ENCODE measurements around the gene SLC38A2.

SLC38A2 gene

DNA sequence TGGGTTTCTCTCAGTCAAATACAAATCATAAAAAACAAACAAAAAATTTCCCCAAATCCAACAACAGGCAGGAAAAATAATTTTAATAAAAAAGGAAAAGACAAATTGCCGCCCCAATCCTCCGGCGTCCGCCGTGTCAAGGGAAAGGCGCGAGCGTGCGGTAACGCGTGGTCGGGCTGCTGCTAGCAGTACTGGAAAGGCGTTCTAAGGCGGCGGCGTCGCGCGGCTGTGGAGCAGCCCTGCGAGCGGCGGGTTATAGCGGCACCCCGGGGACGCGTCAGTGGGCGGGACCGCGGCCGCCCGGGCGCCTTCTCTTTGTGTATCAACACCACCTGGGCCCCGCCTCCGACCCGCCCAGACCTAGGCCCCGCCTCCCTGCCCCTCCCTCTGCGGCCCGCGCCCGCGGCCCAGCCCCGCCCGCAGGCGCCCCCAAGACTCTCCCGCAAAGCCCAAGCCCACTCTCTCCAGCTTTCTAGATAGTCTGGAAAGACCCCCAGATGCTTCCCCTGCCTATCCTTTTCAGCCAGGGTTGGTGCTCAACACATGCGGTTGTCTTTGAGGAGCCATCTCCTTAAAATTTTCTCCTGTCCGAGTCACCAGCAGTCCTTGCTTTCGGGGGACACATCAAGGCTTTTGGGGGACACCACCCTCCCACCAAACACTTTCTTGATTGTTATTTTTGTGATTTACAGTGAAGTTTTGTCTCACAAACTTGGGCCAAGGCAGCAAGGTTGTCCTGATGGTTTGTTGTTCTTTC, at the start of gene SLC38A2:
TSS of gene SLC38A2 (minus strand) at position 230 of the 757 bp plus-strand sequence. CDS start 1,480 bp downstream, outside the sequence.
- no peaks in the 10 kb centered on the region for H3K9me3 ChIP-seq (ENCODE audit: control insufficient read depth, low read length)
- peak within 1 kb of the TSS; percentile 92 for H3K4me3 ChIP-seq (ENCODE audit: low read length)
- peak within 1 kb of the TSS; percentile 95 for H3K9ac ChIP-seq (ENCODE audit: low read length)
- no peaks in the 10 kb centered on the region for H3K27me3 ChIP-seq (ENCODE audit: control insufficient read depth, insufficient read depth, low read length)
- H3K36me3 ChIP-seq (ENCODE audit: control insufficient read depth, insufficient read depth, low read length): peaks cover 3% of the 10 kb centered on the region
- peaks cover 17% of the 10 kb centered on the region for H3K4me1 ChIP-seq (ENCODE audit: control insufficient read depth, insufficient read depth, low read length)

GRCh38 chr12:46419675-46420074, 47.1 kb upstream of the SLC38A2 start:
- Histone ChIP-seq H3K27me3 (ENCODE audit: control insufficient read depth, insufficient read depth, low read length) (no peaks in the 10 kb centered on the region), H3K9ac (ENCODE audit: low read length) (no peak overlapping the region), H3K4me1 (ENCODE audit: control insufficient read depth, insufficient read depth, low read length) (no peaks in the 10 kb centered on the region), H3K4me3 (ENCODE audit: low read length) (no peak overlapping the region), H3K9me3 (ENCODE audit: control insufficient read depth, low read length) (no peaks in the 10 kb centered on the region), H3K36me3 (ENCODE audit: control insufficient read depth, insufficient read depth, low read length) (no peaks in the 10 kb centered on the region)

DNA sequence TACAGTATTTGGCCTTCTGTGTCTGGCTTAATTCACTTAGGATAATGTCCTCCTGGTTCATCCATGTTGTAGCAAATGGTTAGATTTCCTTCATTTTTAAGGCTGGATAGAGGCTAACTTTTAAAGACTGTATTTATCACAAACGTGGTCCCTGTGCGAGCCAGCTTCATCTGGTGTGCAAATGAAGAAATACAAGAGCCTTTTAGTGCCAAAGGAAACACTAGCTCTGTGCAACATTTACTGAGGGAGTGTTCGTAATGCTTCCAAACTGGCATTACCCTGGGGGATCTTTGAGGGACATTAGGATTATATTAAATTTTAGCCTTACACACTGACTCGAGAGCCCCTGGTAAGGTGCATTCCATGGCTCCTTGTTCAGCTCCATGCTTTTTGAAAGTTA, 43.0 kb upstream of the SLC38A2 start:
- Histone ChIP-seq H3K4me3 (ENCODE audit: low read length) (no peak overlapping the region), H3K4me1 (ENCODE audit: control insufficient read depth, insufficient read depth, low read length) (no peaks in the 10 kb centered on the region), H3K9me3 (ENCODE audit: control insufficient read depth, low read length) (no peaks in the 10 kb centered on the region), H3K9ac (ENCODE audit: low read length) (no peak overlapping the region), H3K36me3 (ENCODE audit: control insufficient read depth, insufficient read depth, low read length) (no peaks in the 10 kb centered on the region), H3K27me3 (ENCODE audit: control insufficient read depth, insufficient read depth, low read length) (no peaks in the 10 kb centered on the region)

DNA sequence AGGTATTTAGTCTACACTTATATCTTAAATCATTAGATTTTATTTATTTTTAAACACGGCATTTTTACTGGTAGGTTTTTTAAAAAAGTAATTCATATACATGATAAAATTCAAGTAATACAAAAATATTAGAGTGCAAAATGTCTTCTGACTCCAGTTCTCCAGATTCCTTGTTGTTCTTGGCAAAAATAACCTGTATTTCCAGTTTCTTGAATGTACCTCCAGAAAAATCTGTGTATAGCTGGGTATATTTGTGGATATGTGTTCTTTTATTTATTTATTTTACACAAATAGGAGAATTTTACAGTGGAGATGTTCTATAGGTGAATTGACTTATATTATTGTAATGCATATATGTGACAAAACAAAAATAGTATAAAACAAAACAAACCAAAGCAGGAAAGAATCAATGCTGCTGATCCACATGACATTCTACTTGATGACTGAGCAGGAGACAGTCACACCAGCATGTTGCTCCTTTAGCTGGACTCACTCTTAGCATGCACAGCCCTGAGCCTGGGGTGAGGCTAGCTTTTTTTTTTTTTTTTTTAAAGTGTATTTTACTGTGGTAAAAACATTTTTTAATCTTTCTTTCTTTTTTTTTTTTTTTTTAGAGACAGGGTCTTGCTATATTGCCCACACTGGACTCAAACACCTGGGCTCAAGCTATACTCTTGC, 42.2 kb upstream of the SLC38A2 start:
- Histone ChIP-seq H3K4me3 (ENCODE audit: low read length) (no peak overlapping the region), H3K36me3 (ENCODE audit: control insufficient read depth, insufficient read depth, low read length) (no peaks in the 10 kb centered on the region), H3K9me3 (ENCODE audit: control insufficient read depth, low read length) (no peaks in the 10 kb centered on the region), H3K27me3 (ENCODE audit: control insufficient read depth, insufficient read depth, low read length) (no peaks in the 10 kb centered on the region), H3K4me1 (ENCODE audit: control insufficient read depth, insufficient read depth, low read length) (no peaks in the 10 kb centered on the region), H3K9ac (ENCODE audit: low read length) (no peak overlapping the region)

DNA sequence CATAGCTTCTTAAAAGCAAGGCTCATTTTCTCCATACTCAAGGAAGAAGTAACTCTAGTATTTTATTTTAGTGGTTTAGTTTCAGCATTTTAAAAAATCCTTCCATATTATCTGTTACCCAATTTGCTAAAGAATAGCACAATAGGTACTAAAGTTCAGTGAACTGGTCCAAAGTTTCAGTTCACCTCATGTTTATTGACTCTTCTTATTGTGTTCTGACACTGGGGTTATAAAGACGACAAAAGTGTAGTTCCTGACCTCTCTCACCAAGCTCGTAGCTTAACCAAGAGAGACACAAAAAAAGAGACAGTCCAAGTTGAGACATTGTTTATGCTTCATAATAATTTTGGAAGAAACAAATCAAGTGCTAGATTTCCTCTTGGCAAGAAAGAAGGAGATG, 40.8 kb upstream of the SLC38A2 start:
- Histone ChIP-seq H3K27me3 (ENCODE audit: control insufficient read depth, insufficient read depth, low read length) (no peaks in the 10 kb centered on the region), H3K36me3 (ENCODE audit: control insufficient read depth, insufficient read depth, low read length) (no peaks in the 10 kb centered on the region), H3K9ac (ENCODE audit: low read length) (no peak overlapping the region), H3K4me1 (ENCODE audit: control insufficient read depth, insufficient read depth, low read length) (no peaks in the 10 kb centered on the region), H3K4me3 (ENCODE audit: low read length) (no peak overlapping the region), H3K9me3 (ENCODE audit: control insufficient read depth, low read length) (no peaks in the 10 kb centered on the region)

DNA sequence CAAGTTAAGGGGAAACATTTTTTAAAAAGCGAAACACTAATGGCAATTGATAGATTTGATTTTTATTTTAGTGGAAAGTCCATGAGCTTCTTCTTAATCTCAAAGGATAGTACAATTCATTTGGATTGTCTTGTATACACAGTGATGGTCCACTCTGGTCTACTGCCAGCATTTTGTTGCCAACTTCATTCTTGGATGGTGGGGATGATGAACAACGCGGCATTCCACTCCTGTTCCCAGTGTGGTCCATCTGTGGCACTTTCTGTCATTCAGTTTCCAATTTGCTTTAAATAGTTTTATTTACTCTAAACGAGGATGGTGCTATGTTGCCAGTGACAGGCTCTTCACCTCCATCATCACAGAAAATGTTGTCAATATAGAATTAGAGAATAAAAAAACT, 40.3 kb upstream of the SLC38A2 start:
- Histone ChIP-seq H3K36me3 (ENCODE audit: control insufficient read depth, insufficient read depth, low read length) (no peaks in the 10 kb centered on the region), H3K27me3 (ENCODE audit: control insufficient read depth, insufficient read depth, low read length) (no peaks in the 10 kb centered on the region), H3K4me3 (ENCODE audit: low read length) (no peak overlapping the region), H3K9ac (ENCODE audit: low read length) (no peak overlapping the region), H3K9me3 (ENCODE audit: control insufficient read depth, low read length) (no peaks in the 10 kb centered on the region), H3K4me1 (ENCODE audit: control insufficient read depth, insufficient read depth, low read length) (no peaks in the 10 kb centered on the region)

GRCh38 chr12:46410495-46410894, 37.9 kb upstream of the SLC38A2 start:
- Histone ChIP-seq H3K9me3 (ENCODE audit: control insufficient read depth, low read length) (no peaks in the 10 kb centered on the region), H3K9ac (ENCODE audit: low read length) (no peak overlapping the region), H3K36me3 (ENCODE audit: control insufficient read depth, insufficient read depth, low read length) (no peaks in the 10 kb centered on the region), H3K4me3 (ENCODE audit: low read length) (no peak overlapping the region), H3K27me3 (ENCODE audit: control insufficient read depth, insufficient read depth, low read length) (no peaks in the 10 kb centered on the region), H3K4me1 (ENCODE audit: control insufficient read depth, insufficient read depth, low read length) (no peaks in the 10 kb centered on the region)

DNA sequence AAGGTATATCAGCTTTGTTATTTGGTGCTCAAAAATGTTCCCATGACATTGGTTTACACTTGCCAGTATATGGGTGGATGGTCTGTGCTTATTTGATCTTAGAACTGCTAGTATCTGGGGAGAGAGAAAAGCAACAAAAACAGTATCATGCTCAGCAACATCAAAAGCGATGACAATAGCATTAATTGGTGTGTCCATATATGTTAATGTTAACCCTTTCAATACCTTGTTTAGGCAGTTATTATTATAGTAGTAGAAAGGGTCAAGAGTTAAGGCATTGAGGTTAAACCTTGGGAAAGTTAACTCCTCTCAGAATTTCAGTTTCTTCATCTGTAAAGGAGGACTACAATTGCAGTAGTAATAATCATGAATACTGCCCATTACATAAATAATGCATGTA, 37.4 kb upstream of the SLC38A2 start:
- H3K9ac ChIP-seq (ENCODE audit: low read length): no peak overlapping the region
- H3K27me3 ChIP-seq (ENCODE audit: control insufficient read depth, insufficient read depth, low read length): no peaks in the 10 kb centered on the region
- no peak overlapping the region for H3K4me3 ChIP-seq (ENCODE audit: low read length)
- no peaks in the 10 kb centered on the region for H3K4me1 ChIP-seq (ENCODE audit: control insufficient read depth, insufficient read depth, low read length)
- no peaks in the 10 kb centered on the region for H3K36me3 ChIP-seq (ENCODE audit: control insufficient read depth, insufficient read depth, low read length)
- no peaks in the 10 kb centered on the region for H3K9me3 ChIP-seq (ENCODE audit: control insufficient read depth, low read length)

- no peaks in the 10 kb centered on the region for H3K9me3 ChIP-seq (ENCODE audit: control insufficient read depth, low read length)
- H3K9ac ChIP-seq (ENCODE audit: low read length): no peak overlapping the region
- no peaks in the 10 kb centered on the region for H3K36me3 ChIP-seq (ENCODE audit: control insufficient read depth, insufficient read depth, low read length)
- H3K4me1 ChIP-seq (ENCODE audit: control insufficient read depth, insufficient read depth, low read length): no peaks in the 10 kb centered on the region
- no peaks in the 10 kb centered on the region for H3K27me3 ChIP-seq (ENCODE audit: control insufficient read depth, insufficient read depth, low read length)
- no peak overlapping the region for H3K4me3 ChIP-seq (ENCODE audit: low read length)
Observed at GRCh38 chr12:46409342-46409741, 36.8 kb upstream of the SLC38A2 start.

DNA sequence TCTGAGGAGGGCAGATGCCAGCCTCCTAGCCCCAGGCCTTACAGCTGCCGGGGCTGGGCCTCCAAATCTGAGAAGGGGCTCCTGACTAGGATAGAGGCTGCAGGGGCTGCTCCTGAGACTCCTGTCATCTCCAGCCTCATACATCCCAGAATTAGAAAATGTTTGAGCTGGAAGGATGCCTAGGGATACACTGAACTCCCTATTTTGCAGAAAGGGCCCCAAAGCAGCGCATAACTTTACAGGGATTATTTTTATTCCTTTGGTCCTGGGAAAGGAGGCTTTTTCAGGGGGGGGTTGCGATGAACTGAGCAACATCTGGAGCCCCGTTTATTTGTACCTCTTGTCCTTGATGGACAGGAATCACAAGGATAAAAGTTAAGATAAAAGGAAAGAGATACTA, 35.9 kb upstream of the SLC38A2 start:
- Histone ChIP-seq H3K9me3 (ENCODE audit: control insufficient read depth, low read length) (no peaks in the 10 kb centered on the region), H3K9ac (ENCODE audit: low read length) (no peak overlapping the region), H3K27me3 (ENCODE audit: control insufficient read depth, insufficient read depth, low read length) (no peaks in the 10 kb centered on the region), H3K4me1 (ENCODE audit: control insufficient read depth, insufficient read depth, low read length) (peaks cover 6% of the 10 kb centered on the region), H3K4me3 (ENCODE audit: low read length) (no peak overlapping the region), H3K36me3 (ENCODE audit: control insufficient read depth, insufficient read depth, low read length) (no peaks in the 10 kb centered on the region)

DNA sequence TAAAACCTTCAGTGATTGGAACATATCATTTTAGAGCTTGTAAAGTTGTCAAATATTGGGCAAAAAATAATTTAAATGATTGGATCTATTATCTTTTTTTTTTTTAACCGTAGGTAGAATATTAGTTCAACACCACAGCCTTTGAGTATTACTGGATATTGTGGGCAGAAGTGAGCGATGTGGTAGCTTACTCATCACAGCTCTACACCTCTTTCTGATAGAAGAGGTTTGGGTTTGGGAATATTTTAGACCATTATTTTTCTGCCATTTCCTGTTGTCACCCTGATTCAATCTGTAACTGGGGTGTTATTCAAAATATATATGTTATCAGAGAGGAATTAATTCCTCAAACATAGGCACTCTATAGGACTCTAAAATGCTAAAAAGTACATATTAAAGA, 34.8 kb upstream of the SLC38A2 start:
- Histone ChIP-seq H3K9ac (ENCODE audit: low read length) (no peak overlapping the region), H3K4me3 (ENCODE audit: low read length) (no peak overlapping the region), H3K27me3 (ENCODE audit: control insufficient read depth, insufficient read depth, low read length) (no peaks in the 10 kb centered on the region), H3K9me3 (ENCODE audit: control insufficient read depth, low read length) (no peaks in the 10 kb centered on the region), H3K4me1 (ENCODE audit: control insufficient read depth, insufficient read depth, low read length) (peaks cover 17% of the 10 kb centered on the region), H3K36me3 (ENCODE audit: control insufficient read depth, insufficient read depth, low read length) (no peaks in the 10 kb centered on the region)

GRCh38 chr12:46406352-46407027, 33.9 kb upstream of the SLC38A2 start:
- Histone ChIP-seq H3K36me3 (ENCODE audit: control insufficient read depth, insufficient read depth, low read length) (no peaks in the 10 kb centered on the region), H3K27me3 (ENCODE audit: control insufficient read depth, insufficient read depth, low read length) (no peaks in the 10 kb centered on the region), H3K4me3 (ENCODE audit: low read length) (no peak overlapping the region), H3K9me3 (ENCODE audit: control insufficient read depth, low read length) (no peaks in the 10 kb centered on the region), H3K9ac (ENCODE audit: low read length) (no peak overlapping the region), H3K4me1 (ENCODE audit: control insufficient read depth, insufficient read depth, low read length) (peaks cover 25% of the 10 kb centered on the region)
